ENCODE data around the gene PRSS35.
"Not testable (repeated sequence)": the region's sequence is repeated elsewhere in the genome, so short reads cannot be mapped to it uniquely, and the experiment has no call there.

- TF ChIP-seq CTCF (IDR thresholded peaks at IDR 0.05; ENCODE audit: poor library complexity); EZH2 (IDR thresholded peaks at IDR 0.05; ENCODE audit: borderline replicate concordance); EZH2phosphoT487 (IDR thresholded peaks at IDR 0.05; ENCODE audit: low read depth, severe bottlenecking, unreplicated experiment): not testable (repeated sequence)
These were observed 59.4 kb downstream of the PRSS35 start for GRCh38 chr6:83571663-83572185.
